Esophagus squamous epithelium (tissue), 4 donors: ENCODE measurements around the gene ANKRD42.

Experiments used
- POLR2A ChIP-seq, 4 donors: fragments of 450-650 bp; IDR thresholded peaks; one replicate each; pipeline ENCODE4 v1.6.1; 2017; ENCODE audit warnings: antibody characterized with exemption in 4 of 4, mild to moderate bottlenecking in 4 of 4, moderate library complexity in 3 of 4
- TF ChIP-seq, protein P1 (sequence below), 6 experiments: fragments of 450-650 bp in 4 of 6; fragments of 200-600 bp in 2 of 6; sonication (generic) in 2 of 6; IDR thresholded peaks; one replicate each; pipeline ENCODE4 v1.5.1; 2016 to 2019; ENCODE audit warnings: antibody characterized with exemption in 6 of 6, mild to moderate bottlenecking in 4 of 6, moderate library complexity in 4 of 6

DNA sequence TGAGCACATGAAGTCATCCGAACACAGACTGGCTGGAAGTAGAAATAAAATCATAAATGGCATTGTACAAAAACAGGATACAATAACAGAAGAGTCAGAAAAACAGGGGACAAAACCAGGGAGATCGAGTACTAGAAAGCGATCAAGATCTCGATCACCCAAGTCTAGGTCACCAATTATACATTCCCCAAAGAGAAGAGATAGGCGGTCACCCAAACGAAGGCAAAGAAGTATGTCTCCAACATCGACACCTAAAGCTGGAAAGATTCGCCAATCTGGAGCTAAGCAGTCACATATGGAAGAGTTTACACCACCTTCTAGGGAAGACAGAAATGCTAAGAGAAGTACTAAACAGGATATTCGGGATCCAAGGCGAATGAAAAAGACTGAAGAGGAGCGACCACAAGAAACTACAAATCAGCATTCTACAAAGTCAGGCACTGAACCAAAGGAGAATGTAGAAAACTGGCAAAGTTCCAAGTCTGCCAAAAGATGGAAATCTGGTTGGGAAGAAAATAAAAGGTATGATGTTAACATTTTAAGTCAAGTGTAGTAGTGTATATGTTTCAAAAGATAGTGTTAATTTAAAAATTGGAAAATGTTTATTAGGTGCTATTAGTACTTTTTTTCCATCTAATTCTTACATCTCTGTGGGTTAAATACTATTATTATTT is 27.2 kb upstream of the ANKRD42 start:
- TF ChIP-seq, protein P1, sequence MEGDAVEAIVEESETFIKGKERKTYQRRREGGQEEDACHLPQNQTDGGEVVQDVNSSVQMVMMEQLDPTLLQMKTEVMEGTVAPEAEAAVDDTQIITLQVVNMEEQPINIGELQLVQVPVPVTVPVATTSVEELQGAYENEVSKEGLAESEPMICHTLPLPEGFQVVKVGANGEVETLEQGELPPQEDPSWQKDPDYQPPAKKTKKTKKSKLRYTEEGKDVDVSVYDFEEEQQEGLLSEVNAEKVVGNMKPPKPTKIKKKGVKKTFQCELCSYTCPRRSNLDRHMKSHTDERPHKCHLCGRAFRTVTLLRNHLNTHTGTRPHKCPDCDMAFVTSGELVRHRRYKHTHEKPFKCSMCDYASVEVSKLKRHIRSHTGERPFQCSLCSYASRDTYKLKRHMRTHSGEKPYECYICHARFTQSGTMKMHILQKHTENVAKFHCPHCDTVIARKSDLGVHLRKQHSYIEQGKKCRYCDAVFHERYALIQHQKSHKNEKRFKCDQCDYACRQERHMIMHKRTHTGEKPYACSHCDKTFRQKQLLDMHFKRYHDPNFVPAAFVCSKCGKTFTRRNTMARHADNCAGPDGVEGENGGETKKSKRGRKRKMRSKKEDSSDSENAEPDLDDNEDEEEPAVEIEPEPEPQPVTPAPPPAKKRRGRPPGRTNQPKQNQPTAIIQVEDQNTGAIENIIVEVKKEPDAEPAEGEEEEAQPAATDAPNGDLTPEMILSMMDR (IDR thresholded peaks at IDR 0.05): no peak
- no peak for TF ChIP-seq POLR2A (IDR thresholded peaks at IDR 0.05)
